ENCODE data around the gene SEC14L2. TPM values are rescaled to one million over a fixed set of nuclear protein-coding genes. Genes with fewer than 3 reads are reported as not detected.

Gene SEC14L2
- total and polyA plus RNA-seq, 10 of the 15 experiments (the other 5 are each of a cell fraction or from before 2014, with no cell fraction given): 0.08 to 4.0 (median 0.48) TPM

GRCh38 chr22:30386960-30387827 lies 9.6 kb upstream of the SEC14L2 start, which contains the start of gene RNF215:
TSS of gene RNF215 (minus strand) at chr22:30387411. CDS start at chr22:30387313, 98 bp downstream.
- intact Hi-C loops (cut with micrococcal nuclease; ENCODE audit: unreplicated experiment) (loop anchor here (1.0 to 5.0 kb wide), 3 partner anchors 99 to 280 kb away; no protein-coding TSS in a partner anchor), in situ Hi-C loops (cut with MboI) (loop anchor here (5.0 kb wide), 1 partner anchor 100 kb away; the partner anchor contains the start of gene CASTOR1)
- POLR2A ChIA-PET: interaction anchor here (1.0 kb wide), 3 partner anchors 36 to 99 kb away, joined by 3 to 4 read pairs (median 4); partner anchors contain the start of gene CASTOR1
- Histone ChIP-seq H3K27ac (ENCODE audit: control insufficient read depth, insufficient read depth) (no peak within 1 kb of the TSS; the same call in 1 of the 2 replicates), H3K27me3 (replicated peaks in 1 of 2; ENCODE audit: control insufficient read depth in 2 of 2, insufficient read depth in 2 of 2, low read length in 1 of 2) (no peaks in the 10 kb centered on the region), H3K4me1 (ENCODE audit: control insufficient read depth, insufficient read depth, low read length) (peaks cover 15% of the 10 kb centered on the region), H3K79me2 (ENCODE audit: control insufficient read depth, insufficient read depth, low read length) (no peaks in the 10 kb centered on the region), H3K9ac (ENCODE audit: control insufficient read depth, insufficient read depth, low read length) (peak within 1 kb of the TSS; percentile 58), H3K4me3 (peak within 1 kb of the TSS; percentile 77; the same call in 1 of the 2 replicates), H4K20me1 (ENCODE audit: control insufficient read depth, insufficient read depth) (no peaks in the 10 kb centered on the region), H3K36me3 (ENCODE audit: control insufficient read depth in 2 of 2, insufficient read depth in 2 of 2, low read length in 1 of 2) (no peaks in the 10 kb centered on the region), H2AFZ (ENCODE audit: control insufficient read depth, low read depth, low read length) (peak within 1 kb of the TSS; percentile 89), H3K4me2 (ENCODE audit: control insufficient read depth, insufficient read depth) (peak within 1 kb of the TSS; percentile 89), H3K9me3 (replicated peaks; ENCODE audit: control insufficient read depth, insufficient read depth, low read length) (peaks cover 2% of the 10 kb centered on the region; the same call in 2 of the 3 replicates)
- no peak for FAIRE-seq
- RAD21 ChIA-PET (ENCODE audit: unreplicated experiment): interaction anchor here (0.6 to 13.8 kb wide), 17 partner anchors 11 to 275 kb away, joined by 3 to 277 read pairs (median 4); partner anchors contain the start of genes CASTOR1, CCDC157, MTFP1 and SF3A1
- ATAC-seq: peak; percentile 88
- SMC1A ChIA-PET (ENCODE audit: uncharacterized antibody, unreplicated experiment): interaction anchor here (0.6 to 14.7 kb wide), 10 partner anchors 9 to 280 kb away, joined by 3 to 201 read pairs (median 3); partner anchors contain the start of gene CASTOR1
- CTCF ChIA-PET: interaction anchor here (0.6 to 14.9 kb wide), 20 partner anchors 13 to 677 kb away, joined by 3 to 436 read pairs (median 3); partner anchors contain the start of genes CASTOR1 and TBC1D10A
- WGBS (ENCODE audit: insufficient coverage, insufficient replicate concordance, low lambda C conversion rate, missing lambda C conversion rate): 5% methylated on average over 36 of the region's 95 CpGs
- no peak for DNase-seq (ENCODE audit: low read depth, low spot score)
- BruUV-seq (replicated peaks): no TSS peak
- TF ChIP-seq MXI1 (IDR thresholded peaks at IDR 0.05; ENCODE audit: low read depth, low read length): no peak
- 0 out of 2 replicates have a peak, but pooled peaks have one; percentile 43 for TF ChIP-seq NR2F1 (conservative IDR thresholded peaks at IDR 0.05)
- peak; percentile 33; the same call in 1 of the 2 replicates for TF ChIP-seq IKZF1 (conservative IDR thresholded peaks at IDR 0.05)
- peak; percentile 52; the same call in 1 of the 2 replicates for TF ChIP-seq SMARCA5 (IDR thresholded peaks at IDR 0.05)
- TF ChIP-seq RAD21 (IDR thresholded peaks at IDR 0.05; ENCODE audit: insufficient read depth, low read depth, low read length): peak; percentile 85
- TF ChIP-seq BCL11A (IDR thresholded peaks at IDR 0.05; ENCODE audit: low read depth, low read length): no peak
- TF ChIP-seq BHLHE40 (IDR thresholded peaks at IDR 0.05; ENCODE audit: borderline replicate concordance in 1 of 2, low read depth in 2 of 2, low read length in 1 of 2): peak; percentile 20 to 31; a peak in 2 of 4 replicates
- 0 out of 2 replicates have a peak, but pooled peaks have one; percentile 39 for TF ChIP-seq BACH1 (IDR thresholded peaks at IDR 0.05; ENCODE audit: borderline replicate concordance)
- no peak for TF ChIP-seq E2F8 (IDR thresholded peaks at IDR 0.05; ENCODE audit: low read depth, partially characterized antibody)
- TF ChIP-seq TCF12 (IDR thresholded peaks at IDR 0.05; ENCODE audit: low read depth, low read length): 0 out of 2 replicates have a peak, but pooled peaks have one; percentile 17
- peak; percentile 76 to 86 (median 83) for TF ChIP-seq CTCF (IDR thresholded peaks at IDR 0.05 in 2 of 3, conservative IDR thresholded peaks at IDR 0.05 in 1 of 3; ENCODE audit: control insufficient read depth in 2 of 3, extremely low read depth in 1 of 3, insufficient read depth in 1 of 3, low read depth in 3 of 3, low read length in 3 of 3)
- no peak for TF ChIP-seq EP300 (IDR thresholded peaks at IDR 0.05; ENCODE audit: borderline replicate concordance in 1 of 2, control insufficient read depth in 1 of 2, low read depth in 2 of 2, low read length in 2 of 2)
- TF ChIP-seq NKRF (conservative IDR thresholded peaks at IDR 0.05): 0 out of 2 replicates have a peak, but pooled peaks have one; percentile 54

Measured in GM12878 (cell line).